IPS DF 19.7 (cell line): ENCODE measurements around the gene OLFML2B.

ENCODE experiments used
- DNase-seq: peaks from one replicate; pipeline ENCODE4 v3.0.0-alpha.2; 2013; ENCODE audit warnings: low read depth, low spot score

OLFML2B gene

GRCh38 chr1:161945306-161946060 is 78.2 kb downstream of the OLFML2B start:
- DNase-seq = no peak

- no peak for DNase-seq
Measured at GRCh38 chr1:161944381-161944780, 79.3 kb downstream of the OLFML2B start.

GRCh38 chr1:161943737-161944136 is 79.9 kb downstream of the OLFML2B start:
- DNase-seq = no peak

- no peak for DNase-seq
Measured at GRCh38 chr1:161941726-161942436, 81.8 kb downstream of the OLFML2B start.

GRCh38 chr1:161940866-161941591 is 82.6 kb downstream of the OLFML2B start:
- no peak for DNase-seq

GRCh38 chr1:161936786-161937185 is 86.9 kb downstream of the OLFML2B start:
- no peak for DNase-seq

- DNase-seq = no peak
Measured at GRCh38 chr1:161935264-161935663, 88.4 kb downstream of the OLFML2B start.

GRCh38 chr1:161933592-161934588 is 89.8 kb downstream of the OLFML2B start:
- no peak for DNase-seq
